Pulmonary artery endothelial cell (primary cell): Measurements from ENCODE around the gene JMJD1C. TPM values are rescaled to one million over a fixed set of nuclear protein-coding genes. Genes with fewer than 3 reads are reported as not detected.
"Not testable (repeated sequence)": the region's sequence is repeated elsewhere in the genome, so short reads cannot be mapped to it uniquely, and the experiment has no call there.

Source experiments
- DNase-seq: peaks from one replicate; pipeline ENCODE4 v3.0.0-alpha.2; 2011; ENCODE audit warnings: low read depth, low spot score
- total RNA-seq: library from RNA; depleted of rRNA; stranded (reverse); fragments of >200 nt; gene quantifications from 2 replicates; pipeline ENCODE4 v1.2.3, GENCODE V29; 2014

The JMJD1C gene
- total RNA-seq, 1 donor from 2014 or later: 122 TPM

DNA sequence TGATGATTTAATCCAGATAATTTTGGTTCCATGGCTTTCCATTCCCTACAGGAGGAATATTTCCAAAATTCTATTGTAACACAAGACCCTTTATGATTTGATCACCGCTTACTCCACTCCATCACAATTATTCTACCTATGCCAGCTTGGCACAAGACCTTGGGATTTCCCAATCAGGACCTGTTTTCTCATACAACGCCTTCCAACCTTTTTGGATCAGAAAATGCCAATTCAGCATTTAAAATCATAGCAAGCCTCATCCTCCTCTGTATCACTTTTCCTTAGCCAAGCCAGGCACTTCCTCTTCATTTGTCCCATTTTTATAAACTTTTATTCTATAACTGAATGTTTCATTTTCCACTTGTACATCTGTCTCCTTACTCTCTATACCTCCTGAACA, 100.9 kb downstream of the JMJD1C start:
- DNase-seq: no peak

DNA sequence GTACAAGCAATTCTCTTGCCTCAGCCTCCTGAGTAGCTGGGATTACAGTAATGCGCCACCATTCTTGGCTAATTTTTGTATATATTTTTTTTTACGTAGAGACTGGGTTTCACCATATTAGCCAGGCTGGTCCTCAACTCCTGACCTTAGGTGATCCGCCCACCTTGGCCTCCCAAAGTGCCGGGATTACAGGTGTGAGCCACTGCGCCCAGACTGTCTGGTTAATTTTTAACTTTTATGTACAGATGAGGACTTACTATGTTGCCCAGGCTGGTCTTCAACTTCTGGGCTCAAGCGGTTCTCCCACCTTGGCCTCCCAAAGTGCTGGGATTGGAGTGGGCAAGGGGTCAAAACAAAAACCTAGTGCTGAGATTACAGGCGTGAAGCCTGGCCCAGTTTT, 101.8 kb downstream of the JMJD1C start:
- DNase-seq: no peak

DNA sequence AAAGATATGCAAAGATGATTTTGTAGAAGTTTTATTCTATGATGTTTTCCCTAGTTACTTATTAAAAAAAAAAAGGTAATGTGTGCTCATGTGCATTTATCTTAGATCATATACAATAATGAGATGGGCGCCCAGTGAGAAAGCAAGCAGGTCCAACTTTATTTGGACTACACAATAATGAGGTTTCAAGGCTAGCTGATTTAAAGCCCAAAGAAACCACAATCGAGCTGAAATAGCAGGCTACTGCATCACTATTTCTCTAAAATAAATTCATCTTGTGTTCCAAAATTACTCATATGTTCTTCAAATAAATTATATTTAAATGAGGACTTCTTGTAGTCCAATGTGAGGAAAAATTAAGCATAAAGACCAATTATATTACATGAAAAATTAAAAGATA, 110.1 kb downstream of the JMJD1C start:
- no peak for DNase-seq

DNA sequence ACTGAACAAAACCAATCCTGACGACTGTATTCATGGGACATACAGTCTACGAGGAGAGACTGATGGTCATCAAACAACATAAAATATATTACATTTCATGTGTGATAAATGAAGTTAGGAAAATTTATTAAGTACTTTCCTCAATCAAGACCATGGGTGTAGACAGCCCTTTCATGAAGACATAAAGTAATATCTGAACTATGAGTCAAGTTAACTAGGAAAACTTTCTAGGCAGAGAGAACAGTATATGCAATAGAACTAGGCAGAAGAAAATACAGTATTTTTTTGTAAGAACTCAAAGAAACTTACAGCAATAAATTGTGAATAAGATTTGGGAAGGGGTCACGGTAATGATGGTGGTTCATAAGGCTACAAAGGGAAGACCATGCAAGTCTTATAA, 112.8 kb downstream of the JMJD1C start:
- DNase-seq: no peak

DNA sequence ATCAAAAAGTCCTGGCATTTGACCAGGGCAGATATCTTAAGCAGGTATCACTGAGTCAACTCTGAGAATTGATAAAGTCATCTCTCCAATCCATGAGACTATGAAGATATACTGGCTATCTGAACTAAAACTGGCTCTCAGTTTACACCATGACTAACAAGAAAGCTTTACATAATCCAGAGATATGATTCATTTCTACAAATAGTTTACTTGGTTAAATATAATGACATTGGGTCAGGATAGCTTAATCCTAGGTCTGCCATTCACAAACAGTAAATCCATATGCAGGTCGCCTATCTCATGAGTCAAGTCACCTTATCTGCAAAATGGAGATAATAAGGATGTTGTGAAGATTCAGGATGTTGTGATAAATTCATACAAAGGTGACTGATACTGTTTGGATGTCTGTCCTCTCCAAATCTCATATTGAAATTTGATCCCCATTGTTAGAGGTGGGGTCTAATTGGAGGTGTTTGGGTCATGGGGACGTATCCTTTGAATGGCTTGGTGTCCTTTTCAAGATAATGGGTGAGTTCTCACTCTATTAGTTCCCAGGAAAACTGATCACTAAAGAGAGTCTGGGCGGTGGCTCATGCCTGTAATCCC, 117.4 kb downstream of the JMJD1C start:
- no peak for DNase-seq

DNA sequence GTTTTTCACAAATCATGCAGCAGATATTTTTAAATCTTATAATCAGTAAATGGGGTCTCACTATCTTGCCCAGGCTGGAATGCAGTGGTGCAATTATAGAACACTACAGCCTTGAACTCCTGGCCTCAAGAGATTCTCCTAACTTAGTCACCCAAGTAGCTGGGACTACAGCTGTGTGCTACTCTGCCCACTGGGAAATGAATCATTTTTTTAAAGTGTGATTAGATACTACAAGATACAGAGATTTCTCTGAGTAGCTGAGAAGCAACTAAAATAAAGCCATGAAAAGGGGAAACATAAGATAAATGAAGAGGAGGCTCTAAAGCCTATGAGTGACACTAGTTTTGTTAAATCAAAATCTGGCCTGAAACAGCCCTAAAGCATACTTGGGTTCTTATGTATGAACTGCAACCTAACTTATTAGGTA, 119.7 kb downstream of the JMJD1C start:
- no peak for DNase-seq

DNA sequence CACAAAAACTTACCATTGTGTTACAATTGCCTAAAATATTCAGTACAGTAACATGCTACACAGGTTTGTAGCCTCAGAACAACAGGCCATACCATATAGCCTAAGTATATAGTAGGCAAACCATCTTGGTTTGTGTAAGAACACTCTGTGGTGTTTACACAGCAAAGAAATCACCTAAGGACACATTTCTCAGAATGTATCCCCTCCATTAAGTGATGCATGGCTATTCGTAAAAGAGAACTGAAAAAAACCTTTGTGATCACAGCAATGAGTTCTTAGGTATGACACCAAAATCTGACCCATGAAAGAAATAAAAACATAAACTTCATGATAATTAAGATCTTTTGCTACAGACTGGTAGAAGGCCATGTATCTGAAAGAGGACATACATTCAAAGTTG, 121.5 kb downstream of the JMJD1C start:
- DNase-seq: no peak

DNA sequence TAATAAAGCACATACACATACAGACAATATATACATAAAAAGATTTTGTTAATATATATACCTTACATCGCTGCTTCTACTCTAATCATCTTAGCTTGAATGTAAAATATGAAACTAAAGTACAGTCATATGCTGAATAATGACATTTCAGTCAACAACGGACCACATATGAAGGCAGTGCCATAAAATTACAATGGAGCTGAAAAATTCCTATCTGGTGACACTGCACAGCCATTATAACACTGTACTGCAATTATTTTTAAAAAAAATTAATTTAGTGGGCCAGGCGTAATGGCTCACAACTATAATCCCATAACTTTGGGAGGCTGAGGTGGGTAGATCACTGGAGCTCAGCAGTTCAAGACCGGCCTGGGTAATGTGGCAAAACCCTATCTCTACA, 122.3 kb downstream of the JMJD1C start:
- no peak for DNase-seq

DNA sequence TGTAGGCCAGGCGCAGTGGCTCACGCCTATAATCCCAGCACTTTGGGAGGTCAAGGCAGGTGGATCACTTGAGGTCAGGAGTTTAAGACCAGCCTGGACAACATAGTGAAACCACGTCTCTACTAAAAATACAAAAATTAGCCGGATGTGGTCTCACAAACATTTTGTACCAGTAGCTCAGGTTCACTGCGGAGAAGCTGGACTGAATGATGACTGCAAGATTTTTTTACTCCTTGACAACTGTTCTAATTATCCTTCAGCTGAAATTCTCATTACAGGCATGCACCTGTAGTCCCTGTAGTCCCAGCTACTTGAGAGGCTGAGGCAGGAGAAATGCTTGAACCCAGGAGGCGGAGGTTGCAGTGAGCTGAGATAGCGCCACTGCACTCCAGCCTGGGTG, 126.1 kb downstream of the JMJD1C start:
- DNase-seq: not testable (repeated sequence)

DNA sequence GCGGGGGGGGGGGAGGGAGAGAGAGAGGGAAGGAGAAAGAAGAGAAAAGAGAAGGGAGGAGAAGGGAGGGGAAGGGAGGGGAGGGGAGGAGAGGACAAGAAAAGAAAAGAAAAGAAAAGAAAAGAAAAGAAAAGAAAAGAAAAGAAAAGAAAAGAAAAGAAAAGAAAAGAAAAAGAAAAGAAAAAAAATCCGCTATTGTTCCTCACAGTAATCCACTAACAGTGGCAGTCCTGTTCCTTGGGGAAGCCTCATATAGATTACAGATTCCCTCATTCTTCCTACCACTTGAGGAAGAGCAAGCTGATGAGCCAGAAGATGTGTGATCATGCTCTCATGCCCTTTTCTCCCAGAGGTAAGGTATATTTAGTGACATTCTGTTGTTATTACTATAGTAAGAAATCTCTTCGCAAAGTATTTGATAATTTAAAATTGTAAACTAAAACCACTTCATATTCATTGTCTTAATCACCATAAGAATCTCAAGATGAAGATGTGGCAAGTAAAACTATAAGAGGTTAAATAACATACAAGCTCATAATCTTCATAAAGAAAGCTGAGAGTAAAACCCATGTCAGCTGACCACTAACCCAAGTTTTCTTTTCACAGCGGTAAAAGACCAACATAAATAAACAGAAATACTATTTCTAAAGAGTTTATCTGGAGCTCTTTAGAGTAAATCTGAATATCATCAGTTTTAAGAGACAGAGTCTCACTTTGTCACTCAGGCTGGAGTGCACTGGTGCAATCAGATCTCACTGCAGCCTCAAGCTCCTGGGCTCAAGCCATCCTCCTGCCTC, 128.1 kb downstream of the JMJD1C start:
- no peak for DNase-seq

DNA sequence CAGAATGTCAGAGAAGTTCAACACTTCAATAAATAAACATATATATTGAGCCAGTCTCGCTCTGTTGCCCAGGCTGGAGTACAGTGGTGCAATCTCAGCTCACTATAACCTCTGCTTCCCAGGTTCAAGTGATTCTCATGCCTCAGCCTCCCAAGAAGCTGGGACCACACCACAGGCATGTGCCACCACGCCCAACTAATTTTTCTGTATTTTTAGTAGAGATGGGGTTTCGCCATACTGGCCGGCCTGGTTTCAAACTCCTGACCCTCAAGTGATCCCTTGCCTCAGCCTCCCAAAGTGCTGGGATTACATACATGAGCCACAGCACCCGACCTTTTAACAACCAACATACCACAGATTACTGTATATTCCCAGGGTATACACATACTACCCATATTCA, 134.2 kb downstream of the JMJD1C start:
- DNase-seq: no peak

DNA sequence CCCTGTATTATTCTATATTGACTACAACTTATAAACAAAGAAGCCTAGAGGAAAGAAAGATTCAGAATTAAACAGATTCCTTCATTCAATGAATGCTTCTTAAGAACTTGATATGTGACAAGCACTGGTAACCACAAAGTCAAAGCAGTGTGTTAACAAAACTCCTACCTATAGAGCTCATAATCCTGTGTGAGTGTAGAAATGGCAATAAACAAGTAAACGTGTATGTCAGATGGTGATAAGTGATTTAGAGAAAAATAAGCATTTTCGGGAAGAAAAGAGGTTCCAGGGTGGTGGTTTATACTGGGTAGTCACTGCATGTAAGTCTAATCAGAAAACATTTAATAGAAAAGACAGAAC, 141.3 kb downstream of the JMJD1C start:
- DNase-seq: no peak

DNA sequence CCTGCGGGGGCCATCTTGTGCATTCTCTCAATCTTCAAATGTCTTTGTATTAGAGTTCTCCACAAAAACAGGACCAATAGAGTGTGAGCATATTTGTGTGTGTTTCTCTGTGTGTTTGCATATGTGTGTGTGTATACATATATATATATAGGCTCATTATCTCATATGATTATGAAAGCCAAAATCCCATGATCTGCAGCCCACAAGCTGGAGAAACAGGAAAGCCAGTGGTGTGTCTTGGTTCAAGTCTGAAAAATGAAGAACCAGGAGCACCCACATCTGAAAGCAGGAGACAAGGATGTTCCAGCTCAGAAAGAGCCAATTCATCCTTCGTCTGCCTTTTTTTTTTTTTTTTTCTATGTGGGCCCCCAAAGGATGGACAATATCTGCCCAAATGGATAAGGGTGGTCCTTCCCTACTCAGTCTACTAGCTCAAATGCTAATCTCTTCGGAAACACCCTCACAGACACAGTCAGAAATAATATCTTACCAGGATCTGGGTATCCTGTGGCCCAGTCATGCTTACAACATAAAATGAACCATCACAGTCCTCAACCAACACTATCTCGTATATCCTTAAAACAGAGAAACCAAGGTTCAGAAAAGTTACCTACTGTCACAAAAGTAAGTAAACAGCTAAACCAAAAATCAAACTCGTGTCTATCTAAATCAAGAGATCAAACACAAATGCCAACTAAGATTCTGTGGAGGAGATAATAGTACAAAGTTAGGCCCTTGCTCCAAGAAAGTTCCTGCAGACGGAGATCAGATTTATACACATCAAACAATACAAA, 141.9 kb downstream of the JMJD1C start:
- DNase-seq: no peak

DNA sequence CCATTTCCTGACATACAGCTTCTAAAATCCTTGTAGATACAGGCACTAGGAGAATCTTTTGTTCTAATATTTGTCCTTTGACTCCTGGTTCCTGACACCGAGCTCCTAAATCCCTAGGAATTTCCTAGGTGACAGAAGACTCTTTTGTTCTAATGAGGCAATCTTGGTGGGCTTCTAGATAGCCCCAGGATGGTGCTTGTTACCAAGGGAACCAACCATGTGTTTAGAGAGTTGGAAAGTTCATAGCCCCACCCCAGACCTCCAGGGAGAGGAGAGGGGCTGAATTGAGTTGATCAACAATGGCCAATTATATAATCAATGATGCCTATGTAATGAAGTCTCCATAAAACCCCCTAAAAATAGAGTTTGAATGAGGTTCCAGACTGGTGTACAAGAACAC, 145.1 kb downstream of the JMJD1C start:
- DNase-seq: no peak

DNA sequence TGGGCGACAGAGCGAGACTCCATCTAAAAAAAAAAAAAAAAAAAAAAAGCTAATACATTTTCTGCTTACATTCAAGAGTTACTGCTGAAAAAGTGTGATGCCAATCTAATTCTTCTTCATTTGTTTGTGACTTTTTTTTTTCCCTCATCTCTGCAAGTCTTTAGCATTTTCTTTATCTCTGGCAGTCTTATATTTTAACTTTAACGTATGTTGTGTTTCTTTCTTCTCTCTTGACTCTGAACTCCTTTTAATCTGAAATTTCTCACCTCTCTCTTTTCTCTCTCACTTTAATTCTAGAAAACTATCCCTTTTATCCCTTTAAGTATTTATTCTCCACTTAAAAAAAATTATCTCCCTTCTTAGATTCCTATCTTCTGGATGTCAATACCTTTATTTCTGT, 146.5 kb downstream of the JMJD1C start:
- DNase-seq: no peak

DNA sequence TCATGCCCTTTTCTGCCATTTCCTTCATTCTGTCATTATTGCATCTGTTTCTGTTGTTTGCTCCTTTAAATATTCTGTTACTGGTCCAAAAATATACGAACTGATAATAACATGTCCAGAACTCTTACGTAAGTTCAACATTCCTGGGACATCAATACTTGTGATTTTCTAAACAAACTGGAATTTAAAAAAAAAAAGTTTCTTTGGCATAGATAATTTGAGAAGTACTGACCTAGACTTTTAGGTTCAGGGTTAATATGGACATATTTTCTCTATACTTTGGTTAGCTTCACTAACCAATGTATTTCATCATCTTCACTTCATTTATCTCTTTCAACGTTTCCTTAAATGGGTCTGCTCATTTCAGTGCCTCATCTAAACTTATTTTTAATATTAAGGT, 147.3 kb downstream of the JMJD1C start:
- DNase-seq: no peak

DNA sequence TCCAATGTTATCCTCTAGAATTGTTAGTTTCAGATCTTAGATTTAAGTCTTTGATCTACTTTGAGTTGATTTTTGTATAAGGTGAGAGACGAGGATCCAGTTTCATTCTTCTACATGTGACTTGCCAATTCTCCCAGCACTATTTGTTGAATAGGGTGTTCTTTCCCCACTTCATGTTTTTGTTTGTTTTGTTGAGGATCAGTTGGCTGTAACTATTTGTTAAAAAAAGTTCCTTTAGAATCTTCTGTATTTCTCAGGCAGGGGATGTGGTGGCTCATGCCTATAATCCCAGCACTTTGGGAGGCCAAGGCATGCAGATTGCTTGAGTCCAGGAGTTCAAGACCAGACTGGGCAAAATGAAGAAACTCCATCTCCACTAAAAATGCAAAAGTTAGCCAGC, 151.8 kb downstream of the JMJD1C start:
- DNase-seq: no peak

DNA sequence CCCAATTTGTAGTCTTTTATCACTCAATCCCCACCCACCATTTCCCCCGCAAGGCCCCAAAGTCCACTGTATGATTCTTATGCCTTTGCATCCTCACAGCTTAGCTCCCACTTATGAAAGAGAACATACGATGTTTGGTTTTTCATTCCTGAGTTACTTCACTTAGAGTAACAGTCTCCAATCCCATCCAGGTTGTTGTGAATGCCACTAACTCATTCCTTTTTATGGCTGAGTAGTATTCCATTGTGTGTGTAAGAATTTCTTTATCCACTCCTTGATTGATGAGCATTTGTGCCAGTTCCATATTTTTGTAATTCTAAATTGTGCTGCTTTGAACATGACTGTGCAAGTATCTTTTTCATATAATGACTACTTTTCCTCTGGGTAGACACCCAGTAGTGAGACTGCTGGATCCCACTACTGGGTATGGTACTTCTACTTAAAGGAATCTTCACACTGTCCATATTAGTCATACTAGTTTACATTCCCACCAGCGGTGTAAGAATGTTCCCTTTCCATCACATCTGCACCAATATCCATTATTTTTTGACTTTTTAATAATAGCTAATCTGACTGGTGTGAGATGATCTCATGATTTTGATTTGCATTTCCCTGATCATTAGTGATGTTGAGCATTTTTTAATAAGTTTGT, 152.6 kb downstream of the JMJD1C start:
- DNase-seq: no peak

DNA sequence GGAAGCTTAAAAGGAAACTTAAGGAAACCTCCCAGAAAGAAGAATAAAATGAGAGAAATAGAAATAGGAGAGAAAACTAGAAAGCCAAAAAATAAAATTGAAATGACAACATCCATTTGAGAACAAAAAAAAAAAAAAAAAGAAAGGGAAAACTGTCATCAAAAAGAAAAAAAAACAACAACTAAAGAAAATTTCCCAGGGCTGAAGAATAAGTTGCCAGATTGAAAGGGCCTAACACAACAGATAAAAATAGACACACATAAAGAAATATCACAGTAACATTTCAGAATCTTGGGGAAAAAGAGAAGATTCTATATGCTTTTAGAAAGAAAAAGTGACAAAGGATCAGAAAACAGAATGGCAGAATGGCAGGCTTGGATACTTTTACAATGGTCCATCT, 157.1 kb downstream of the JMJD1C start:
- no peak for DNase-seq

DNA sequence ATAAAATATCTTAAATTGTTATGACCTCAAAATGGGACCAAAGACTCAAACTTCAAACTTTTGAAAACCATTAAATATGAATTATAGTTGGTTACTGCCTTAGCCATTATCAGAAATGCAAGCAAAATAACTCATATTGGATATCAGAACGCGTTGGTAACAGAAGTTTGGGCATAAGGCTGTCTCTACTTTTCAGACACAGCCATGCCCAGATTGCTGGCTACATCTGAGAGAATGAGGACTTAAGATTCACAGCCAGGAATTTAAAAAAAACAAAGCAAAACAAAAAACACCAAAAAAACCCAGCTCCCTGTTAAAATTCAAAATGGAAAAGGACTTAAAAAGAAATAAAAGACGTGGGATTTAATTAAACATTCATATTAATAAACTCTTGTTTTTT, 161.6 kb downstream of the JMJD1C start:
- DNase-seq: no peak

DNA sequence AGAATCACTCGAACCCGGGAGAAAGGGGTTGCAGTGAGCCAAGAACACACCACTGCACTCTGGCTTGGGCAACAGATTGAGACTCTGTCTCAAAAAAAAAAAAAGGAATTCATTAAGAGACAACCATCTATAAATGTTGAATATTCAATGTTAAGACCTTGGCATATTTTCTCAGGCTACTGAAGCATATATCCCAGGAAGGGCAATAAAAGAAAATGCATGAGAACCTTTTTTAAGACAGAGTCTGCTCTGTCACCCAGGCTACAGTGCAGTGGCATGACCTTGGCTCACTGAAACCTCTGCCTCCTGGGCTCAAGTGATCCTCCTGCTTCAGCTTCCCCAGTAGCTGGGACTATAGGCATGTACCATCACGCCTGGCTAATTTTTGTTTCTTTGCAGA, 165.0 kb downstream of the JMJD1C start:
- DNase-seq: no peak

DNA sequence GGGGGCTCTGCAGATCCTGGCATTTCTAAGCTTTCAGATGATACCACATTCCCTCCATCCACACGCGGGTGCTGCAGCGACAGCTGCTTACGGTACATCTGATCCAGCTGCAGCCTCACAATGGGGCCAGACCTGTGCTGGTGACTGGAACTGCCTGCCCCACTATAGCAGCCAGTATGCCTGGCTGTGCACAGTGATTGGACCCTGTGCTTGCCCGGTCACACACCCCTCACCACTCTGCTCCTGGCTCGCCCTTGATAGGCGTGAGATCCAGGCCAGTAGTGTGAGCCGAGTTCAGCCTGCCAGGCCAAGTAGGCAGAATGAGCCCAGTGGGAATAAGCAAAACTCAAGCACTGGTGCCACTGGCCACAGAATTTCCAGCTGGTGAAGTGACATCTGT, 167.8 kb downstream of the JMJD1C start:
- no peak for DNase-seq
